Adrenal gland (tissue), 12 donors: Measurements from ENCODE around the gene SH3BP2. TPM values are rescaled to one million over a fixed set of nuclear protein-coding genes. Genes with fewer than 3 reads are reported as not detected.

Experiments
- DNase-seq, 7 donors: peaks; one replicate each; pipeline ENCODE4 v3.0.0-alpha.2; 2019 to 2020
- H3K27ac ChIP-seq, 5 donors: fragments of 200-600 bp; sonication (generic) in 4 of 5; 1 replicate in 3 of 5; 2 replicates in 2 of 5; pipeline versions ENCODE4 v1.5.1 to v1.8.0; 2016 to 2020; ENCODE audit warnings: mild to moderate bottlenecking in 1 of 5
- H3K27me3 ChIP-seq: fragments of 200-600 bp; 2 replicates; pipeline ENCODE4 v1.8.0; 2021
- H3K36me3 ChIP-seq, 2 donors: fragments of 200-600 bp; replicated peaks in 1 of 2; 1 replicate in 1 of 2; 2 replicates in 1 of 2; pipeline versions ENCODE4 v1.5.1 to v1.8.0; 2018 to 2022
- H3K4me1 ChIP-seq, 2 donors: fragments of 200-600 bp; replicated peaks in 1 of 2; 1 replicate in 1 of 2; 2 replicates in 1 of 2; pipeline versions ENCODE4 v1.5.1 to v1.8.0; 2018 to 2021
- H3K4me3 ChIP-seq, 4 donors: fragments of 200-600 bp; sonication (generic) in 3 of 4; one replicate each; pipeline ENCODE4 v1.5.1; 2016 to 2018
- H3K9me3 ChIP-seq, 3 donors: fragments of 200-600 bp; sonication (generic) in 1 of 3; replicated peaks in 1 of 3; 1 replicate in 2 of 3; 2 replicates in 1 of 3; pipeline versions ENCODE4 v1.5.1 to v1.8.0; 2016 to 2021
- POLR2A ChIP-seq, 2 donors: fragments of 450-650 bp; IDR thresholded peaks; one replicate each; pipeline ENCODE4 v1.6.1; 2017; ENCODE audit warnings: antibody characterized with exemption in 2 of 2, mild to moderate bottlenecking in 2 of 2, moderate library complexity in 1 of 2
- WGBS, 4 donors: extraction: QIAGEN DNeasy Blood & Tissue Kit in 2 of 4; methylation state at CpG; one replicate each; pipeline versions ENCODE4 v1.1.5 to v1.1.7; 2013 to 2017; 5-methylcytosine and 5-hydroxymethylcytosine counted together
- intact Hi-C, 2 donors: fragments of 100-400 bp; cut with DNase I; formaldehyde crosslinking; loops; one replicate each; pipeline versions ENCODE4 v1.14.1 to v1.15.0; 2022 to 2023
- polyA plus RNA-seq, 3 donors: library from polyadenylated mRNA; stranded (reverse); fragments of 200-250 nt in 2 of 3; fragments of 350-450 nt in 1 of 3; fragmentation: Illumina TruSeq in 1 of 3; extraction: RNeasy Lipid Tissue Mini Kit (QIAGEN cat#74804) in 1 of 3; gene quantifications; one replicate each; pipeline ENCODE4 v1.2.3, GENCODE V29; 2013 to 2014
- total RNA-seq, 9 donors: library from RNA; depleted of rRNA in 4 of 9; stranded (reverse); fragments of >200 nt in 4 of 9; fragments of 120-200 nt in 1 of 9; fragmentation: NEBNext Ultra II Directional in 1 of 9; extraction: Animal tissue kit (Norgen Biotek cat#: 25700) in 1 of 9; gene quantifications; one replicate each; pipeline versions ENCODE4 v1.1.0 to v1.2.4, GENCODE V29; 2013 to 2023
- TF ChIP-seq, protein P1 (sequence below), 6 experiments: fragments of 450-650 bp in 4 of 6; fragments of 200-600 bp in 2 of 6; sonication (generic) in 1 of 6; IDR thresholded peaks; 1 replicate in 5 of 6; 2 replicates in 1 of 6; pipeline versions ENCODE4 v1.5.1 to v1.8.0; 2016 to 2021; ENCODE audit warnings: antibody characterized with exemption in 6 of 6, mild to moderate bottlenecking in 2 of 6, moderate library complexity in 1 of 6
- donor health status: healthy with polysubstance abuse.
- donor health status: Bipolar disorder and iron deficiency.
- donor health status: DM: yes; HTN: yes; CAD: no.
- donor health status: DM: no; HTN: no; CAD: no.
- donor health status: DM: no; HTN: no; CAD: no.
- donor health status: DM: yes; HTN: yes; CAD: no.

The SH3BP2 gene
- total and polyA plus RNA-seq, 12 donors, result 7.7 to 160 (median 36.3) TPM

- TF ChIP-seq POLR2A (IDR thresholded peaks at IDR 0.05), result peak in 1 of 2 donors; percentile 53
- TF ChIP-seq, protein P1, sequence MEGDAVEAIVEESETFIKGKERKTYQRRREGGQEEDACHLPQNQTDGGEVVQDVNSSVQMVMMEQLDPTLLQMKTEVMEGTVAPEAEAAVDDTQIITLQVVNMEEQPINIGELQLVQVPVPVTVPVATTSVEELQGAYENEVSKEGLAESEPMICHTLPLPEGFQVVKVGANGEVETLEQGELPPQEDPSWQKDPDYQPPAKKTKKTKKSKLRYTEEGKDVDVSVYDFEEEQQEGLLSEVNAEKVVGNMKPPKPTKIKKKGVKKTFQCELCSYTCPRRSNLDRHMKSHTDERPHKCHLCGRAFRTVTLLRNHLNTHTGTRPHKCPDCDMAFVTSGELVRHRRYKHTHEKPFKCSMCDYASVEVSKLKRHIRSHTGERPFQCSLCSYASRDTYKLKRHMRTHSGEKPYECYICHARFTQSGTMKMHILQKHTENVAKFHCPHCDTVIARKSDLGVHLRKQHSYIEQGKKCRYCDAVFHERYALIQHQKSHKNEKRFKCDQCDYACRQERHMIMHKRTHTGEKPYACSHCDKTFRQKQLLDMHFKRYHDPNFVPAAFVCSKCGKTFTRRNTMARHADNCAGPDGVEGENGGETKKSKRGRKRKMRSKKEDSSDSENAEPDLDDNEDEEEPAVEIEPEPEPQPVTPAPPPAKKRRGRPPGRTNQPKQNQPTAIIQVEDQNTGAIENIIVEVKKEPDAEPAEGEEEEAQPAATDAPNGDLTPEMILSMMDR (IDR thresholded peaks at IDR 0.05), result no peak
- peaks cover 66 to 87% of the 10 kb centered on the region in 2 donors for H3K4me1 ChIP-seq
- peak overlapping the region; percentile 55 to 85 (median 68) for H3K27ac ChIP-seq
- peak in 6 of 7 donors; percentile 63 to 82 (median 71) for DNase-seq
- H3K36me3 ChIP-seq, result no peaks in the 10 kb centered on the region
- no peaks in the 10 kb centered on the region for H3K9me3 ChIP-seq
- H3K4me3 ChIP-seq, result no peak overlapping the region
- no peaks in the 10 kb centered on the region for H3K27me3 ChIP-seq
- 67 to 74% (median 67%) methylated on average over 6 of the region's 6 CpGs for WGBS, 4 donors
- intact Hi-C loops, result no loop called here
Observed at GRCh38 chr4:2860391-2861348, 67.8 kb downstream of the SH3BP2 start.

- H3K4me1 ChIP-seq, result peaks cover 71 to 91% of the 10 kb centered on the region in 2 donors
- no peak for TF ChIP-seq POLR2A (IDR thresholded peaks at IDR 0.05)
- TF ChIP-seq, protein P1 (IDR thresholded peaks at IDR 0.05), result no peak
- WGBS, 4 donors, result 74 to 84% (median 78%) methylated on average over 4 of the region's 4 CpGs
- DNase-seq, result no peak
- intact Hi-C loops, result no loop called here
- no peaks in the 10 kb centered on the region for H3K9me3 ChIP-seq
- H3K36me3 ChIP-seq, result no peaks in the 10 kb centered on the region
- H3K27ac ChIP-seq, result peak overlapping the region; percentile 55 to 85 (median 68)
- H3K27me3 ChIP-seq, result no peaks in the 10 kb centered on the region
- H3K4me3 ChIP-seq, result peak overlapping the region in 1 of 4 donors; percentile 15
Observed at GRCh38 chr4:2861631-2862436, 68.9 kb downstream of the SH3BP2 start.

DNA sequence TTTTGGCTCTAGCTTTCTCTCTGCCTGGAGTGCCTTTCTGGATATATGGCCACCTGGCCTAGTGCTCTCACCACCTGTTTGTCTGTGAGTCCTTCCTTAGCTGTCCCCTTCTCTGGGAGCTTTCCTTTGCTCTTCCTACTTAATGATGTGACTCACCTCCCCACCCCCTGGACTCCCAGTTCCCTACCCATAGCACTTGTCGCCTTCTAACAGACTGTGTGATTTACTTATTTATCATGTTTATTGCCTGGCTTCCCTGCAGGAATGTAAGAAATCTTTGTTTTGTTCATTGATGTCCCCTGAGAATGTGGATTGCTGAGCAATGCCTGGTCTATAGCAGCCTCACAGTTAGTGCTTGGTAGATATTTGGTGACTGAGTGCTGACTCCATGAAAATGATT lies 69.6 kb downstream of the SH3BP2 start:
- Histone ChIP-seq H3K27me3 (no peaks in the 10 kb centered on the region), H3K27ac (peak overlapping the region in 4 of 5 donors; percentile 55 to 85 (median 66)), H3K4me3 (peak overlapping the region in 1 of 4 donors; percentile 15)

More for the DNA sequence above, 69.6 kb downstream of the SH3BP2 start:
- WGBS, 4 donors, result 0 to 21% (median 13%) methylated on average over 1 of the region's 1 CpG
- DNase-seq, result peak in 5 of 7 donors; percentile 28 to 58 (median 50)
- Histone ChIP-seq H3K36me3 (no peaks in the 10 kb centered on the region), H3K4me1 (peaks cover 71 to 98% of the 10 kb centered on the region in 2 donors), H3K9me3 (no peaks in the 10 kb centered on the region)
- intact Hi-C loops, result no loop called here
- TF ChIP-seq, protein P1 (IDR thresholded peaks at IDR 0.05), result no peak
- TF ChIP-seq POLR2A (IDR thresholded peaks at IDR 0.05), result no peak
